GM12878 (cell line): ENCODE results near the gene TRIM17. TPM values are rescaled to one million over a fixed set of nuclear protein-coding genes. Genes with fewer than 3 reads are reported as not detected.

Experiments
- ATAC-seq: fragments of 200-7000 bp; cut with Tn5 transposase; 3 replicates; pipeline ENCODE4 v1.9.1; 2020; ENCODE audit warnings: mild to moderate bottlenecking, moderate library complexity
- BruUV-seq: library from RNA; stranded (reverse); fragments of 400-500 nt; replicated peaks from 2 replicates; lab custom pipeline; 2021; lab: Mats Ljungman, UMichigan
- CTCF ChIA-PET: fragments of 300-600 bp; sonication (Branson Sonifier 250); formaldehyde crosslinking; extraction: SDS; loops from one replicate; lab custom pipeline; 2021; ENCODE audit warnings: inconsistent platforms; lab: Yijun Ruan, JAX
- POLR2A ChIA-PET: fragments of 350-600 bp; formaldehyde crosslinking; extraction: SDS; loops from one replicate; lab custom pipeline; 2021; ENCODE audit warnings: inconsistent platforms; lab: Charles Lee
- RAD21 ChIA-PET: fragments of 300-600 bp; sonication (Branson Sonifier 250); formaldehyde crosslinking; loops from one replicate; lab custom pipeline; 2023; ENCODE audit warnings: antibody characterized with exemption; ENCODE audit not compliant: unreplicated experiment; lab: Charles Lee
- SMC1A ChIA-PET: fragments of 300-600 bp; sonication (Branson Sonifier 250); formaldehyde crosslinking; loops from one replicate; lab custom pipeline; 2023; ENCODE audit not compliant: unreplicated experiment, uncharacterized antibody; lab: Charles Lee
- DNase-seq: peaks from one replicate; pipeline ENCODE4 v3.0.0-alpha.2; 2011; ENCODE audit warnings: low read depth, low spot score
- FAIRE-seq: peaks from 3 replicates; lab custom pipeline; 2011; peaks lifted over from hg19 to GRCh38; lab: Jason Lieb, UNC
- H2AFZ ChIP-seq: 2 replicates; pipeline ENCODE4 v1.6.0; 2011; ENCODE audit warnings: low read depth, low read length, control low read depth; ENCODE audit not compliant: control insufficient read depth
- H3K27ac ChIP-seq: 2 replicates; pipeline ENCODE4 v1.5.1; 2011; ENCODE audit warnings: control low read depth; ENCODE audit not compliant: control insufficient read depth, insufficient read depth
- H3K27me3 ChIP-seq, 2 experiments: replicated peaks in 1 of 2; 2 replicates each; pipeline versions ENCODE4 v1.6.0 to v1.6.1; 2011; ENCODE audit warnings: low read length in 1 of 2; ENCODE audit not compliant: control insufficient read depth in 2 of 2, insufficient read depth in 2 of 2
- H3K36me3 ChIP-seq, 2 experiments: 2 replicates each; pipeline ENCODE4 v1.5.1; 2011; ENCODE audit warnings: low read length in 1 of 2; ENCODE audit not compliant: control insufficient read depth in 2 of 2, insufficient read depth in 2 of 2
- H3K4me1 ChIP-seq: 2 replicates; pipeline ENCODE4 v1.6.1; 2011; ENCODE audit warnings: mild to moderate bottlenecking, low read length, moderate library complexity, mixed read lengths; ENCODE audit not compliant: control insufficient read depth, insufficient read depth
- H3K4me2 ChIP-seq: 2 replicates; pipeline ENCODE4 v1.6.0; 2011; ENCODE audit warnings: control low read depth; ENCODE audit not compliant: control insufficient read depth, insufficient read depth
- H3K4me3 ChIP-seq: fragments of 200-600 bp; sonication (generic); 2 replicates; pipeline ENCODE4 v1.5.1; 2016
- H3K79me2 ChIP-seq: 2 replicates; pipeline ENCODE4 v1.6.0; 2011; ENCODE audit warnings: low read length; ENCODE audit not compliant: control insufficient read depth, insufficient read depth
- H3K9ac ChIP-seq: 2 replicates; pipeline ENCODE4 v1.8.0; 2011; ENCODE audit warnings: low read length, control low read depth, mixed read lengths; ENCODE audit not compliant: control insufficient read depth, insufficient read depth
- H3K9me3 ChIP-seq: replicated peaks from 3 replicates; pipeline ENCODE4 v1.5.1; 2011; ENCODE audit warnings: mild to moderate bottlenecking, low read length; ENCODE audit not compliant: control insufficient read depth, insufficient read depth
- H4K20me1 ChIP-seq: 2 replicates; pipeline ENCODE4 v1.6.0; 2011; ENCODE audit not compliant: control insufficient read depth, insufficient read depth
- IKZF1 ChIP-seq: fragments of 450-650 bp; conservative IDR thresholded peaks from 2 replicates; pipeline ENCODE4 v1.6.1; 2017; ENCODE audit warnings: antibody characterized with exemption, mild to moderate bottlenecking
- KDM1A ChIP-seq: fragments of 200-600 bp; sonication (generic); IDR thresholded peaks from 2 replicates; pipeline ENCODE4 v1.6.1; 2016; ENCODE audit warnings: borderline replicate concordance
- NBN ChIP-seq: fragments of 450-650 bp; IDR thresholded peaks from 2 replicates; pipeline ENCODE4 v1.6.1; 2016
- NR2C1 ChIP-seq: fragments of 450-650 bp; IDR thresholded peaks from 2 replicates; pipeline ENCODE4 v1.6.1; 2017; ENCODE audit warnings: antibody characterized with exemption, mild to moderate bottlenecking, moderate library complexity
- RFX5 ChIP-seq: IDR thresholded peaks from 2 replicates; pipeline ENCODE4 v1.6.1; 2011; ENCODE audit warnings: low read depth, low read length, improper control_type of control experiment
- SMARCA5 ChIP-seq: fragments of 450-650 bp; IDR thresholded peaks from 2 replicates; pipeline ENCODE4 v1.6.1; 2017; ENCODE audit warnings: mild to moderate bottlenecking
- STAT3 ChIP-seq: IDR thresholded peaks from 2 replicates; pipeline ENCODE4 v1.6.1; 2011; ENCODE audit warnings: low read depth, low read length, improper control_type of control experiment
- TARDBP ChIP-seq: IDR thresholded peaks from 2 replicates; pipeline ENCODE4 v1.6.1; 2016; ENCODE audit warnings: borderline replicate concordance
- TCF12 ChIP-seq: IDR thresholded peaks from 2 replicates; pipeline ENCODE4 v1.6.1; 2011; ENCODE audit warnings: low read depth, mild to moderate bottlenecking, low read length
- ZNF274 ChIP-seq: IDR thresholded peaks from one replicate; pipeline ENCODE4 v1.8.0; 2011; ENCODE audit not compliant: insufficient read length, insufficient read depth
- ZNF384 ChIP-seq: IDR thresholded peaks from 2 replicates; pipeline ENCODE4 v1.6.1; 2012; ENCODE audit warnings: low read depth, mild to moderate bottlenecking, low read length, improper control_type of control experiment, borderline replicate concordance
- whole genome bisulfite sequencing: methylation state at CpG from one replicate; pipeline ENCODE4 v1.1.6; 2016; ENCODE audit warnings: low lambda C conversion rate; ENCODE audit not compliant: insufficient replicate concordance, insufficient coverage; ENCODE audit errors: missing lambda C conversion rate; 5-methylcytosine and 5-hydroxymethylcytosine counted together
- in situ Hi-C: fragments of 300-500 bp; cut with MboI; formaldehyde crosslinking; loops from 9 replicates; pipeline ENCODE4 v1.14.3; 2018; ENCODE audit warnings: mixed read lengths
- intact Hi-C: fragments of 100-400 bp; cut with micrococcal nuclease; formaldehyde crosslinking; loops from one replicate; pipeline ENCODE4 v1.14.2; 2022; ENCODE audit not compliant: unreplicated experiment
- polyA plus RNA-seq, 11 experiments: library from polyadenylated mRNA; depleted of rRNA in 4 of 11; unstranded in 6 of 11; stranded (reverse) in 5 of 11; fragments of >200 nt; fragmentation: Nextera tagmentation in 4 of 11; fragmentation: Illumina TruSeq in 1 of 11; extraction: Ambion mirVana in 4 of 11; extraction: Trizol in 1 of 11; gene quantifications; 1 replicate in 1 of 11; 2 replicates in 10 of 11; pipeline versions ENCODE4 v1.2.1 to v1.2.3, GENCODE V29; 2011 to 2016; ENCODE audit warnings: inconsistent platforms in 2 of 11, missing spikeins in 2 of 11, low read depth in 1 of 11
- total RNA-seq, 4 experiments: library from RNA; depleted of rRNA in 3 of 4; stranded (reverse); fragments of >200 nt in 3 of 4; fragmentation: Illumina TruSeq in 1 of 4; extraction: Trizol in 1 of 4; gene quantifications; 2 replicates each; pipeline versions ENCODE4 v1.2.1 to v1.2.3, GENCODE V29; 2013 to 2021

TRIM17 gene
- total and polyA plus RNA-seq, 10 of the 15 experiments (the other 5 are each of a cell fraction or from before 2014, with no cell fraction given) = 0.16 to 0.32 TPM; not detected in 8

GRCh38 chr1:228381356-228381755, 35.3 kb downstream of the TRIM17 start:
- no peak overlapping the region for H3K27ac ChIP-seq
- CTCF ChIA-PET = interaction anchor here (0.6 kb wide), 1 partner anchor 251 kb away, joined by 4 read pairs; no protein-coding TSS in a partner anchor
- ATAC-seq = no peak

GRCh38 chr1:228379666-228380065, 37.0 kb downstream of the TRIM17 start:
- Histone ChIP-seq H3K9me3 (no peaks in the 10 kb centered on the region; the same call in 2 of the 3 replicates), H3K36me3 (no peaks in the 10 kb centered on the region), H3K27ac (no peak overlapping the region), H2AFZ (no peak overlapping the region), H3K79me2 (no peaks in the 10 kb centered on the region)
- in situ Hi-C loops (no loop called here), intact Hi-C loops (no loop called here)
- BruUV-seq = no TSS peak
- SMC1A ChIA-PET = no interaction called here
- FAIRE-seq = no peak
- 56% methylated on average over 8 of the region's 8 CpGs for WGBS
- TF ChIP-seq ZNF384 (no peak), TARDBP (no peak), ZNF274 (no peak), NR2C1 (no peak), IKZF1 (no peak), KDM1A (no peak), STAT3 (no peak), RFX5 (no peak)
- TF ChIP-seq, all 136 proteins: peak for 0
- DNase-seq = no peak
- no peak overlapping the region for H3K4me2 ChIP-seq
- no peak overlapping the region for H3K9ac ChIP-seq
- no peak for ATAC-seq
- RAD21 ChIA-PET = no interaction called here
- peaks cover 0 to 5% of the 10 kb centered on the region in 2 experiments; a peak in 3 of 4 replicates for H3K27me3 ChIP-seq
- CTCF ChIA-PET = no interaction called here
- POLR2A ChIA-PET = no interaction called here
- no peaks in the 10 kb centered on the region for H4K20me1 ChIP-seq
- no peaks in the 10 kb centered on the region for H3K4me1 ChIP-seq
- H3K4me3 ChIP-seq = no peak overlapping the region

More at GRCh38 chr1:228381356-228381755, 35.3 kb downstream of the TRIM17 start:
- DNase-seq (no peak), FAIRE-seq (no peak)
- ChIA-PET RAD21 (no interaction called here), SMC1A (no interaction called here), POLR2A (no interaction called here)
- Histone ChIP-seq H3K79me2 (no peaks in the 10 kb centered on the region), H3K4me1 (no peaks in the 10 kb centered on the region), H3K27me3 (peaks cover 0 to 5% of the 10 kb centered on the region in 2 experiments; a peak in 3 of 4 replicates), H3K4me3 (no peak overlapping the region), H3K9me3 (no peaks in the 10 kb centered on the region; the same call in 2 of the 3 replicates), H4K20me1 (no peaks in the 10 kb centered on the region), H2AFZ (no peak overlapping the region), H3K9ac (no peak overlapping the region), H3K4me2 (no peak overlapping the region), H3K36me3 (no peaks in the 10 kb centered on the region)
- intact Hi-C loops (no loop called here), in situ Hi-C loops (no loop called here)
- TF ChIP-seq SMARCA5 = no peak
- no peak for TF ChIP-seq NBN
- no peak for TF ChIP-seq TCF12
- 70% methylated on average over 2 of the region's 2 CpGs for WGBS
- BruUV-seq = no TSS peak
